GM18502 (cell line): Measurements from ENCODE around the gene WWOX.

ENCODE experiments used
- ATAC-seq: cut with Tn5 transposase; IDR thresholded peaks from one replicate; pipeline ENCODE4 v1.9.1; 2021; ENCODE audit warnings: mild to moderate bottlenecking; ENCODE audit not compliant: unreplicated experiment, poor library complexity

Gene WWOX

DNA sequence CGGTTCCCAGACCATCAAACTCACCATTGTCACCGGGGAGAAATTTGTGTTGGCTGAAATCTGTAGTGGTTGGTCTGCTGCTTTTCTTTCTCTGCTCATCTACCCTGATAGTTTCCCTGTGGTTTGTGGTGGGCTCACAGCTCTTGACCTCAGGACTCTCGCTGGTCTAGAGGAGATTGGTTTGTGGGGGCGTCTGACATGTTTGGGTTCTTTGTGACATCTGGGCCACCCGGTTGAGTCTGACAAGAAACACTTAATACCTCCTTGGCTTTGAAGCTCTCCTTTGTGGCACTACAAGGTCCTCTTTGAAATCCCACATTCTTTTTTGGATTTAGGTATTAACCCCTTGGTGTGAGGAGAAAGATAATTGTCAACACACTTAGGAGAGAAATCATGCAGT lies 662.0 kb downstream of the WWOX start:
- ATAC-seq: peak; percentile 89

DNA sequence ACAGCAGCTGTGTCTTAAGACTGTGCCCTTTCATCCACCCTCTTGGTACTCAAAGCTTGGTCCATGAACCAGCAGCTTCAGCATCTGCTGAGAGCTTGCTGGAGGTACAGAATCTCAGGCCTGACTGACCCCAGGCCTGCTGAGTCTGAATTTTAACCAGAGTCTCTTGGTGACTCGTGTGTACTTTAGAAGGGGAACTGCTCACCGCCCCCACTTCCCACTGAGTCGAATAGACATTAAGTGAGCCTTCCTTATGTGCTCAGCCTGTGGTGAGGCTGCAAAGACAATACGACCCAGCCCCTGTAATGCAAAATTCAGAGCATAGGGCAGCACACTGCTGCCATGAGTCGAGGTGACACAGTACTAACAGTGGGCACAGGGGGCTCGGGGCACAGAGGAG lies 662.8 kb downstream of the WWOX start:
- peak; percentile 61 for ATAC-seq

- ATAC-seq: no peak
Observed at GRCh38 chr16:78763821-78764440, 664.5 kb downstream of the WWOX start.

- no peak for ATAC-seq
Observed at GRCh38 chr16:78764478-78764877, 665.0 kb downstream of the WWOX start.

GRCh38 chr16:78768226-78768625 lies 668.8 kb downstream of the WWOX start:
- no peak for ATAC-seq

DNA sequence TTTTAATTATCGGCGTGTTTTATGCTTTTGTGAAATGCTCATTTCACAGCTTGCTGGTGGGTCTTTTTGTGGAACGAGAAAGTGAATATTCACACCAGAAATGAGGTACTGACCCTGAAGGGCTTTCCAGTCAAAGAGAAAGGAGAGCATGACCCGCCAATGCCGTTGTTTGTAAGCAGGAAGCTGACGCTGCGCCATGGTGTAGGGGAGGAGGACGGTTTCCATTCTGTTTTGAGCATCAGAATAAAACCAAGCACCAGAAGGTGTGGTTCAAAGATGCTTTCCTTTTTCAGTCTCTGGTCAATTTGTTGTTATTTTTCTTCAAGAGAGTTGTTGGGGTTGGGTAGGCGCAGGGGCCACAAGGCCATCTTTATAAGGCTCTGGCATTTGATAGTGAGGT lies 669.3 kb downstream of the WWOX start:
- ATAC-seq: no peak

GRCh38 chr16:78770353-78771091 lies 671.1 kb downstream of the WWOX start:
- peak; percentile 78 for ATAC-seq

DNA sequence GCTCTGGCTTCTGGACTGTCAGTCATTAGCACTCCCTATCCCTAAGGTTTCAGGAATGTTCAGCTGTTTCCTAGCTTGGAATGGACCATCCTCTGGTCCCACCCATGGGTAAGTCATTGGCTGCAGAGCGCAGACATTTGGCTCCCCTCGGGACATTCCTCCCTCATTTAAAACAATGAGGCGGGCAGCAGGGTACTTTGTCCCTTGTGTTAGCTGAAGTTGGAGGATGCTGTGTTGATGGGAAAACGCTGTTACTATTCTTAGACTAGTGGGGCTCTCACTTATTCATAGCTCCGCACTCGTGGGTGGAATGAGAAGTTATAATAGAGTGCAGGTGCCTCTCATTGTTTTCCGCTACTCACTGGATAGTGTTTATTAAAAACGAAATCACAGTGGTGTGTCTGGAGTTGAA lies 673.8 kb downstream of the WWOX start:
- ATAC-seq: no peak

DNA sequence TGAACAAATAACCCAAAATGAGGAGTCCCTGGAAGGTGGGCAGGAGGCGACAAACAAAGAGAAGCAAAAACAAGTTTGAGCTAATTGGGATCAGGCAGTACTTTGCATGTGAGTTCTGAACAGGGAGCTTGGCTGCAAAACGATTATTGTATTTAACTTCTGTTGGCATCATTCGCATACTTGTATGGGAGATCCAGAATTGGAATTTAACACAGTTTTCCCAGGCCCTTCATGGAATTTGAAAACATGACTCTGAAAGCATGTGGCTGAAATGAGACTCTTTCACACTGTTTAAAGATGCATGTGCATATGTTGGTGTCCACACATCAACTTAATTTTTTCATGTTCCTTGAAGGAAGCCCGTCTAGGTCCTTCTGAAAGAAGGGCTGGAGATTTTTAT lies 674.3 kb downstream of the WWOX start:
- no peak for ATAC-seq

DNA sequence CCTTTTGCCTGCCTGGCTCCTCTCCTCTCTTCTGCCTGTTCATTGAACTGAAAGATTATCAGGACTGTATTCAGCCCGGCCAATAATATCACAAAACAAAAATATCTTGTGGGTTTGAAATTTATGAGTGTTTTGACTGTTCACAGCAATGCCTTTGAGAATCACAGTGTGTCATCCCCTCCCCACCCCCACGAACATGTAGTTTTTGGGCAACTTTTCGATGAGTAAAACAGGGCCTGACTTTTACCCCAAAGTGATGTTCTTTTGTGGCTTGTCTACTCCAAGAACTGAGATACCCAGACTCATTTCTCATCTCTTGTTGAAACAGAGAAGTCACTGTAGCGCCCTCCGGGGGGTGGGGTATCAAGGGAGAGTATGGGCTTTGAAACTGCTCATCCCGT lies 675.7 kb downstream of the WWOX start:
- no peak for ATAC-seq

- peak; percentile 59 for ATAC-seq
Observed at GRCh38 chr16:78778101-78779004, 678.9 kb downstream of the WWOX start.

DNA sequence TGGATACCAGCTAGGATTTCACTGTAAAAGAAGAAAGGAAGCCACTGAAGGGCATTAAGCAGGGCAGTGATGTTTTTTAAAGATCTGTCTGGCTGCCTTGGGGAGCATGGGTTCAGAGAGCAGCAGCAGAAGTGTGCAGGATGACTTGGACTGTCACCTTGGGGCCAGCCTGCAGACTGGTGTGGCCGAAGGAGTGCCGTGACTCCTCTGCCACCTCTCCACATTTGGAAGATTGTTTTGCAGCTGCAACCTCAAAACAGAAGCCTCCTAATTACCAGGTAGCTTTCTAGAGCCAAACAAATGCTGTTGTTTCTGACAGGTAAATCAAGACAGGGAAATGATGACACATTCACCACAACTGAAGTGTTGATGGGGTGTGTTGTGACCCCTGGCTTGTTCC lies 681.4 kb downstream of the WWOX start:
- ATAC-seq: no peak

GRCh38 chr16:78782572-78782971 lies 683.1 kb downstream of the WWOX start:
- ATAC-seq: no peak

- no peak for ATAC-seq
Observed at GRCh38 chr16:78783570-78784079, 684.2 kb downstream of the WWOX start.

DNA sequence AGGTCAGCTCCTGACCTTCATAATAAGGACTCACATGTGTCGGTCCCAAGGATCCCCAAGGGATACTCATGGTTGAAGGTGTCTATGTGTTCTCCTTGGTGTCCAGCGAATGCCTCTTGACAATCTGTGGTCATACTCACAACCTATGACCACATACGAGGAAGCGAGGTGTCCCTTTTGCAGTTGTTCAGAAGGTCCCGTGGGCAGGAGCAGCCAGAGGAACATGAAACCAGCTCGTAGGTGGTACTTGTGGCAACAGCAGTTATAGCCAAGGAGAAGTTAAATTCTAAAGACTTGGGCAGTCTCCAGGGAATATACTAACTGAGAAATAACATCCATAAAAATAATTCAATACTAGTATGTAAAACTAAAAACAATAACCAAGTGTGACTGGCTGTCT lies 685.3 kb downstream of the WWOX start:
- ATAC-seq: no peak

GRCh38 chr16:78785218-78785617 lies 685.8 kb downstream of the WWOX start:
- no peak for ATAC-seq

- ATAC-seq: no peak
Observed at GRCh38 chr16:78786635-78787034, 687.2 kb downstream of the WWOX start.

GRCh38 chr16:78788276-78788675 lies 688.8 kb downstream of the WWOX start:
- no peak for ATAC-seq

DNA sequence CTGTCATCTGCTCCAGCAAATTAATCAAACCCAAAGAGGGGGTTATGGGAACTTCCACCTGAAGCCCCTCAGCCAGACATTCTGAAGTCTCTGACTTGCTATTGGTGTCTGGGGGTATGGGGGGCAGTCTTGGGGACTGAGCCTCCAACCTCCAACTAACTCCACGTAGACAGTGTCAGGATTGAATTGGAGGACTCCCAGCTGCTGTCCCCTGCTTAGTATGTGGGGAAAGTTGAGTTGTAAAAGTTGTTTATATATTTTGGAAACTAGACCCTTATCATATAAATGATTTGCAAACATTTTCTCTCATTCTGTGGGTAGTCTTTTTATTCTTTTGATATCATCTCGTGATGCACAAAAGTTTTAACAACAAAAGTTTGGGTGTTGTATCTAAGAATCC lies 689.2 kb downstream of the WWOX start:
- ATAC-seq: no peak

- no peak for ATAC-seq
Observed at GRCh38 chr16:78789561-78789960, 690.1 kb downstream of the WWOX start.

GRCh38 chr16:78791011-78791410 lies 691.6 kb downstream of the WWOX start:
- ATAC-seq: no peak
